HG03571 (cell line): ENCODE measurements around the gene GPR157.
"Not testable (repeated sequence)": the region's sequence is repeated elsewhere in the genome, so short reads cannot be mapped to it uniquely, and the experiment has no call there.

Experiments used
- ATAC-seq: cut with Tn5 transposase; IDR thresholded peaks from one replicate; pipeline ENCODE4 v1.9.1; 2021; ENCODE audit not compliant: unreplicated experiment

Gene GPR157

DNA sequence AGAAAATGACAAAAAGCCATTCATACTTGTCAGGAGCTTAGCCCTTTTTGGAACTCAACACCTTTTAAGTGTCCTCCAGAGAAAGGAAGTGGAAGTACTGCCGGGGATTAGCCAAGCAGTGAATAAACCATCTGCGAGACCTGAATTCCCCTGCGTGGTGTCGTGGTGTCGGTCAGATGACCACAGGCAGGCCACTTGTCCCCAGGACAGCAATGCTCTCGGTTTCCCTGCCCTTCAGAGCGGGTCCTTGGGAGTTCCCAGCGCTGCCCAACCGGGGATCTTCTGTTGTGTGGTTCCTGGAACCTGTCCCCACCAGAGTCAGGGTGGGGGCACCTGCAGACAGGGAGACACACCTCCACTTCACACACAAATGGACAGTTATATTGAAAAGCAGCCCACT, 9.2 kb downstream of the GPR157 start:
- no peak for ATAC-seq

DNA sequence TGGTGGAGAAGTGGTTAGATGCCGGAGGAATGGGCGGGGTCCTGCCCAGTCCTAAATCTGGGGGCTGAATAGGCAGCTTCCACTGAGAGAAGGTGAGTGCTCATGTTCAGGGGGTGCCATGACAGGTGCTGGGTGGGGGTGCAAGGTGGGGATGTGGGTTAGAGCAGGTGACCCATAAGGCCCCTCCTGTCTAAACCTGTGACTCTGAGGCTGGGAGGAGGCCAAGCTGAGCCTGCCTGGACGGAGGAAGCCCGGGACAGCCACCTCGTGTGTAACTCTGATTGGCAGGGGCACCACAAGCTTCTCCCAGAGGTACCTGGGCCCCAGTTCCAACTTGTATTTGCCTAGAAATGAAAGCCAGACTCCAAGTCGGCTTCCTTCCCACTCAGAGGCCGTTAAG, 10.7 kb downstream of the GPR157 start:
- ATAC-seq = no peak

- ATAC-seq = no peak
Observed at GRCh38 chr1:9115351-9116205, 13.3 kb downstream of the GPR157 start.

DNA sequence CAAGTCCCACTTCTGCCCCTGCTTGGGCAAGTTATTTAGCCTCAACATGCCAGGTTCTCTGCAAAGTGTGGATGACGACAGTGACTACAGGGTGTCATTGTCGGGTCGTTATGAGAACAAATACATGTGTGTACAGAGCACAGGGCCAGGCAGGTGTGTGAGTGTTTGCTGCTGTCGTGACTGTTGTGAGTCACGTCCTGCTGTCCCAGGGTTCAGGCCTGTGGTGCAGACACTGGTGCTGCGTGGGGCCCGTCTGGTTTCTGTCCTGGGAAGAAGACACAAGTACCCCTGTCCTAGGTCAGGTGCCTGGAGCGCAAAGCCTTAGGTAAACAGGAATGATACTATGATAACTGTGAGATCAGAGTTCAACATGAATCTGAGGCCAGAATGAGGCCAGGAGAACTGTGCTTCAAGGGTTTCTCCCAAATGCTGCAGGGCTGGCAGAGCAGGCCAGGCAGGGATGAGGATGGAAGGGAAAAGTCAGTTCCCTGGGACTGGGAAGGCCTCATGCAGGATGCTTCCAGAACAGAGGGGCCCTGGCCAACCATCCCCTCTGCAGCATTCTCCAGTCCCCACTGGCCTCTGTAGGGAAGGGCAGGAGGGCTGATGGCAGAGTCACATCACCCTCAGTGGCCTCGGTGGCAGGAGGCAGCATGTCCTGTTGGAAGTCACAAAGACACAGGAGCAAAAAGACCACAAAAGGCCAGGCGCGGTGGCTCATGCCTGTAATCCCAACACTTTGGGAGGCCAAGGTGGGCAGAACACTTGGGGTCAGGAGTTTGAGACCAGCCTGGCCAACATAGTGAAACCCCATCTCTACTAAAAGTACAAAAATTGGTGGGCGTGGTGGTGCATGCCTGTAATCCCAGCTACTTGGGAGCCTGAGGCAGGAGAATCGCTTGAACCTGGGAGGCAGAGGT, 15.7 kb downstream of the GPR157 start:
- no peak for ATAC-seq

DNA sequence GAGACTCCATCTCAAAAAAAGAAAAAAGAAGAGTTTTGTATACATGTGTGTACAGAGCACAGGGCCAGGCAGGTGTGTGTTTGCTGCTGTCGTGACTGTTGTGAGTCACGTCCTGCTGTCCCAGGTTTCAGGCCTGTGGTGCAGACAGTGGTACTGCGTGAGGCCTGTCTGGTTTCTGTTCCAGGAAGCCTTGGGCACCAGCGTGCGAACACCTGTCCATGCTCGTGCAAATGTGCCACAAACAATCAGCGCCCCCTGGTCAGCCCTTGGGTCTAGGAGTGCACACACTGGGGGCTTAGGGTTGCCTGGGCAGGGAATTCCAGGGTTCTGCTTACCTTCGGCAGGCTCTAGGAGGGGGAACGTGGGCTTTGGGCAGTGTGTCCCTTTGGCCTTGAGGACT, 16.9 kb downstream of the GPR157 start:
- no peak for ATAC-seq

DNA sequence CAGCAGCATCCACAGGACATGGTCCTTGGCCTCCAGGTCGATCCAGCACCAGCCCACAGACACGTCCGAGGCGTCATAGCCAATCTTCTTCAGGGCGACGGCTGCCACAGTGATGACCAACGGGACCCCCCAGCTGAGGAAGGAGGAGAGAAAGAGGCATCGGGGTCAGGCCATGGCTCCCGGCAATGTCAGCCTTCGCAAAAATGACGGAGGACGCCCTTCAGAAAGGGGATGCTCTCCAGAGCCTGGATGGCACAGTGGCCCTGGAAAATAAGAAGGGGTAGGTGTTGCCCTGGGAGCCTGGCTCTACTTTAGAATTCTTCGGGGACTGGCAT, 17.6 kb downstream of the GPR157 start:
- no peak for ATAC-seq

DNA sequence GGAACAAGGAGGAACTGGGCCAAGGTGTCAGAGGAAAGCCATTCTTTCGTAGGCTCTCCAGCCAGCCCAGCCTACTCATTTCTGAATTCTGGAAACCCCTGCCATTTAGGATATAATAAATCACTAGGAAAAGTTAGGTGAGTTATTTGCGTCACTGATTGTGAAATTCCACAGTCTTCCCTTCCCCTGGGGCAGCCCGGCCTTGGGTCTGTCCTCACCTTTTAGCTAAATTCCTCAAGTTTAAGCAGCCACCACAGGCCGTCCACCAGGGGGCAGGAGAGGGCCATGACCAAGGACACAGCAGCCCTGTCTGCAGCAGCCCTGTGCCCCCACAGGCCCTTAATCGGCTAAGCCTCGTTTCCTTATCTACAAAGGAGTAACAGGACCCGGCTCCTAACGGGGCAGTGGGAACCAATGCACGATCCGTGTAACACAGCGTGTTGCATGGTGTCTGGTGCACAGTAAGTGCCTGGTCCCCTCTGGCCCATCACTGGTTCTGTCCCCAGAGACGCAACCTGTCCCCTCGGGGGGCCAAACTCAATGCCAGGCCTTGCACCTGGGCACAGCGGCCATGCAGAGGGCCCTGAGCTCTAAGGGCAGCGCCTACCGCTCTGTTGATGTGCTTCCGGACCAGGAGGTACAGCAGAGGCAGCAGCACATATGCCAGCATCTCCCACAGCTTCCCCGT, 18.1 kb downstream of the GPR157 start:
- ATAC-seq = peak; percentile 59

DNA sequence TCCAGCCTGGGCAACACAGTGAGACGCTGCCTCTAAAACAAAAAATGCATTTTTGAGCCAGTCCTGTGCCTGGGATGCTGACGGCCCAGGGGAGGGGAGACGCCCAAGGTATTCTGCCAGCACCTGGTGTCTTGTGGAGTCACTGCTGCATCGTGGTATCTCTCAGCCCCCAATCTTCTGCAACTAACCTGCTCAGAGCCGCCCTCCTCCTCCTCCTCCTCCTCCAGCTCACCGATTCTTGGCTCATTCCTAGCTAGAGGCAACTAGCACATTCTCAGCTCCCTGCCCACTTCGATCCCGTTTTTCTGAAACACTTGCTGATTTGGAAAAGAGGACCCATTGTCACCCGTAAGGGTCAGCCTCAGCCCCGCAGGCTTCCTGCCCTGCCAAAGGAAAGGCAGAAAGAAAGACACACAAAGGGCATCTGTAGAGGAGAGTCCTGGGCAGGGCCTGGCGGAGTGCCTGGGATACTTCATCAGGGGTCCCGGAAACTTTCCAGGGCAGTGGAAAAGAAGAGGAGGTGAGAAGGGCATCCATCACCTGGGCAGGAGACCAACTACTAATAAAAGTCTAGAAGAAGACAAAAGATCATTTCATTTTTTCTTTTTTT, 20.7 kb downstream of the GPR157 start:
- no peak for ATAC-seq

DNA sequence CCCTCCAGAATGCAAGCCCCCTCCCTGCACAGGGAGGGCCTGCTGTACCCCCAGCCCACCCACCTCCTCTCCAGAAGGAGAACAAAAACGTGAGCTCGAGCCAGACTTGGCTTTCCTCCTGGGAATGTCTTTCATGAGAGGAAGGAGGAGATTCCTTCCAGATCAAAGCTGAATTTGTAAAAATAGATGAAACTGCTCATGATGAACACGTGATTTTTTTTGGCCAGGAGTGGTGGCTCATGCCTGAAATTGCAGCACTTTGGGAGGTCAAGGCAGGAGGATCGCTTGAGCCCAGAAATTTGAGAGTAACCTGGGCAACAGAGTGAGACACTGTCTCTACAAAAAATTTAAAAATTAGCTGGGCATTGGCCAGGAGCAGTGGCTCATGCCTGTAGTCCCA, 21.8 kb downstream of the GPR157 start:
- no peak for ATAC-seq

GRCh38 chr1:9106286-9106685, 22.6 kb downstream of the GPR157 start:
- ATAC-seq = no peak

GRCh38 chr1:9105336-9105867, 23.5 kb downstream of the GPR157 start:
- no peak for ATAC-seq

DNA sequence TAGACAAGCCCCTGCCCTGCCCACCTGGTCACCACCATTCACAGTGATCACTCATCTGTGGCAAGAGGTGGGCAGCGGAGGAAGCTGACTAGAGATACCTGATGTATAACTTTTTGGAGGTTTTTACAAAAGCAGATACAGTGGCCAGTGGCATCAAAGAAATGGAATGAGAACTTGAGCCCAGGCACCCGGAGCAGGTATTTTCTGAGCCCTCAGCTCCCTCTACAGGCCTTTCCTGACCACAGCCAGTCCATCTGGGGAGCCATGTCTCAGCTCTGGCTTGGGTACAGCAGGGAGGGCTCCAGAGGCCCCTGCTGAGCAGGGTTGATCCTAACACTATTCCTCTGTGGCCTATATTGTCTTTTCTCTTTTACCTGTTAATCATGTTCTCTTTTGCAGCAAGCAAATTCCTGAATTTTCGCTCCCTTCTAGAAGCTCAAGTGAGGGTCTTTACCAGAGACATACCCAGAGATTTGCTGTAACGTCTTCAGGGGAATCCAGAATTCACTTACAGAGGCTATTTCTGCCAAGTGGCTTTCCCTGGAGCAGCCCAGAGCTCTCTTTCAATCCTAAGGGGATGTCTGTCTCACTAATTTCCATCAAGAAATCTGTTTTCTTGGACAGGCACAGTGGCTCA, 27.3 kb downstream of the GPR157 start:
- no peak for ATAC-seq

- no peak for ATAC-seq
Observed at GRCh38 chr1:9100471-9101043, 28.3 kb downstream of the GPR157 start.

- no peak for ATAC-seq
Observed at GRCh38 chr1:9099555-9099954, 29.3 kb downstream of the GPR157 start.

- ATAC-seq = no peak
Observed at GRCh38 chr1:9097947-9098705, 30.8 kb downstream of the GPR157 start.

DNA sequence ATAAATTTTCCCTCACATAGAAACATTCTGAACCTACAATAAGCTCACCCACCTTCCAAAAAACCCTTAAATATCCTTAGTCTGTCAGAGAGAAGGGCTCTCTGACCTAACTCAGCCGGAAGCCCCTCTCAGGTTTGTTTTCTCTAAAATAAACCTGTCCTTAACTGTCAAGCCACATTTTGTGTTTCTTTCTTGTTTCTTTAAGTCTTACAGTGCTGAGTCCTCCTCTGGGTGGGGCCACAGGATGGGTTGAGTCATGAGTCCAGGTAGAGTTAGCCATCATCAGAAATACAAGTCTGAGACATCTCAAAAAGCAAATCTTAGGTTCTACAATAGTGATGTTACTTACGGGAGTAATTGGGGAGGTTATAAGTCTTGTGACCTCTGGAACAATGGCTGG, 33.1 kb downstream of the GPR157 start:
- no peak for ATAC-seq

DNA sequence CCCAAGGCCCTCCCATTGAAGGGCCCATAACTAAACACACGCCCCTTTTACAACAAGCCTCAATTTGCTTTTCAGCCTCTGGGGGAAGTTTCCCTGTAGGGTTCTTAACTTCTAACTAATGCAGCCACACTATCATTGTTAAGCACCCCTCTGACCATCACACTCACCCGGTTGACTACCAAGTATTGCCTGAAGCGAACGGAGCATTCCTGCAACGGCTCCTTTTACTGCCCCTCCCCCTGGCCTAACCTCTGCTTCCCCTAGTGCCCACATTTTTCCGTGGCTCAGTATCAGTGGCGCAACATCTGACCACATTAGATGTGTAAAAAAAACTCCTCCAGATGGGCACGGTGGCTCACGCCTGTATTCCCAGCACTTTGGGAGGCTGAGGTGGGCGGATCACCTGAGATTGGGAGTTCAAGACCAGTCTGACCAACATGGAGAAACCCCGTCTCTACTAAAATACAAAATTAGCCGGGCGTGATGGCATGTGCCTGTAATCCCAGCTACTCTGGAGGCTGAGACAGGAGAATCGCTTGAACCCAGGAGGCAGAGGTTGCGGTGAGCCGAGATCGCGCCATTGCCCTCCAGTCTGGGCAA, 34.8 kb downstream of the GPR157 start:
- ATAC-seq = not testable (repeated sequence)

DNA sequence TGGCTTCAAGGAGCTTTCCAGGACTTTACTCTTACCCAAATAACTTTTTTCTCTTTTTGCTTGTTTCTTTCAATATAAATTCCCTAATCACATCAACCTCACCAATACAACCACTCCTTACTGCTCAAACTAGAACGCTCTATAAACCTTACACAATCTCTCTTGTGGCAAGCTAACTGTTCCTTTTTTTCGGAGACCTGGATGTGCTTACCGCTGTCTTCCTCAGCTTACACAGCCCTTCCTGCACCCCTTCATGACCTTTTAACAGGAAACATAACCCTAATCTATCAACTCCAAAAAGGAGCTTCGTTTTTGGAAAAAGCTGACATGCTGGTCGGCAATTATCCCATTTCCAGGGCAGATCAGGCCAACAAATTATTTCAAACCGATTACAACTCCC, 35.3 kb downstream of the GPR157 start:
- ATAC-seq = no peak

DNA sequence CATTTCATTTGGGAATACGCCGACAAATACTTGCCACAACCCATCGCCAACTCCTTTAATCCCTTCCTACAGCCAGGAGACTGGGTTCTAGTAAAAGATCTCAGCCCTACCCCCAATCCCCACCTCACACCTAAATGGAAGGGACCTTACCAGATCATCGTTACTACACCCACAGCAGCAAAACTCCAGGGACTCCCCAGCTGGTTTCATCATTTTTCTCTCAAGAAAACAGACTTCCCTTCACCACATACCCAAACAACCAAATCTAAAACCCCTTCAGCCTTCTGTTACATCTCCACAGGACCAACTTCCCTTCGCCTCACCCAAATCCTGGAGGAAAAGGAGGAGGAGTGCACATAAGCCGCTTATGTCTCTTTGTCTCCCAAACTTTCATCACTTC, 35.8 kb downstream of the GPR157 start:
- no peak for ATAC-seq
